Kidney epithelial cell (primary cell): ENCODE measurements around the gene CA10. TPM values are rescaled to one million over a fixed set of nuclear protein-coding genes. Genes with fewer than 3 reads are reported as not detected.

Source experiments
- DNase-seq: peaks from one replicate; pipeline ENCODE4 v3.0.0-alpha.2; 2010; ENCODE audit warnings: low read depth
- H3K27me3 ChIP-seq: 2 replicates; pipeline ENCODE4 v1.6.0; 2011; ENCODE audit warnings: low read length; ENCODE audit not compliant: control insufficient read depth, insufficient read depth
- H3K36me3 ChIP-seq: 2 replicates; pipeline ENCODE4 v1.5.1; 2011; ENCODE audit warnings: low read length; ENCODE audit not compliant: control insufficient read depth, insufficient read depth
- H3K4me3 ChIP-seq: 2 replicates; pipeline ENCODE4 v1.5.1; 2011; ENCODE audit warnings: low read depth, mild to moderate bottlenecking, control low read depth, low read length
- total RNA-seq: library from RNA; depleted of rRNA; stranded (reverse); fragments of >200 nt; gene quantifications from 2 replicates; pipeline ENCODE4 v1.2.3, GENCODE V29; 2015
- TF ChIP-seq, protein P1 (sequence below): IDR thresholded peaks from 2 replicates; pipeline ENCODE4 v1.5.1; 2011; ENCODE audit warnings: mild to moderate bottlenecking, moderate library complexity, low read length, control low read depth, inconsistent platforms; ENCODE audit not compliant: insufficient read depth, poor library complexity, severe bottlenecking

The CA10 gene
- total RNA-seq, 1 donor from 2014 or later: 0.13 TPM

DNA sequence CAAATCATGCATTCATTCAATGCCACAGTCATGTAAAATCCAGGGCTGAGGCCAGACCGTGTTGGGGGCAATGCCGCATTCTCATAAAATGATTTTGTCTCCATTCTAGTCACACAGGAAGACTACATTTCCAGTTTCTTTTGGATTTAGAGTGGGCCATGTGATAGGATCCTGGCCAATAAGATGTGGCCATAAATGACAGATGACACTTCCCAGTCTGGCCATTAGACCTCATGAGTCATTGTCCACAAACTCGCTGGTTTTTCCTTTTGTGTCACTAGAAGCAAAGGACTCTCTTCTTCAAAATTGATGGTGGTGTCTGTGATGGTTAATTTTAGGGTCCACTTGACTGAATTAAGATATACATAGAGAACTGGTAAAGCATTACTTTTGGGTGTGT, 545.8 kb downstream of the CA10 start:
- Histone ChIP-seq H3K4me3 (no peak overlapping the region), H3K27me3 (no peaks in the 10 kb centered on the region), H3K36me3 (no peaks in the 10 kb centered on the region)
- TF ChIP-seq, protein P1, sequence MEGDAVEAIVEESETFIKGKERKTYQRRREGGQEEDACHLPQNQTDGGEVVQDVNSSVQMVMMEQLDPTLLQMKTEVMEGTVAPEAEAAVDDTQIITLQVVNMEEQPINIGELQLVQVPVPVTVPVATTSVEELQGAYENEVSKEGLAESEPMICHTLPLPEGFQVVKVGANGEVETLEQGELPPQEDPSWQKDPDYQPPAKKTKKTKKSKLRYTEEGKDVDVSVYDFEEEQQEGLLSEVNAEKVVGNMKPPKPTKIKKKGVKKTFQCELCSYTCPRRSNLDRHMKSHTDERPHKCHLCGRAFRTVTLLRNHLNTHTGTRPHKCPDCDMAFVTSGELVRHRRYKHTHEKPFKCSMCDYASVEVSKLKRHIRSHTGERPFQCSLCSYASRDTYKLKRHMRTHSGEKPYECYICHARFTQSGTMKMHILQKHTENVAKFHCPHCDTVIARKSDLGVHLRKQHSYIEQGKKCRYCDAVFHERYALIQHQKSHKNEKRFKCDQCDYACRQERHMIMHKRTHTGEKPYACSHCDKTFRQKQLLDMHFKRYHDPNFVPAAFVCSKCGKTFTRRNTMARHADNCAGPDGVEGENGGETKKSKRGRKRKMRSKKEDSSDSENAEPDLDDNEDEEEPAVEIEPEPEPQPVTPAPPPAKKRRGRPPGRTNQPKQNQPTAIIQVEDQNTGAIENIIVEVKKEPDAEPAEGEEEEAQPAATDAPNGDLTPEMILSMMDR: no peak
- no peak for DNase-seq

DNA sequence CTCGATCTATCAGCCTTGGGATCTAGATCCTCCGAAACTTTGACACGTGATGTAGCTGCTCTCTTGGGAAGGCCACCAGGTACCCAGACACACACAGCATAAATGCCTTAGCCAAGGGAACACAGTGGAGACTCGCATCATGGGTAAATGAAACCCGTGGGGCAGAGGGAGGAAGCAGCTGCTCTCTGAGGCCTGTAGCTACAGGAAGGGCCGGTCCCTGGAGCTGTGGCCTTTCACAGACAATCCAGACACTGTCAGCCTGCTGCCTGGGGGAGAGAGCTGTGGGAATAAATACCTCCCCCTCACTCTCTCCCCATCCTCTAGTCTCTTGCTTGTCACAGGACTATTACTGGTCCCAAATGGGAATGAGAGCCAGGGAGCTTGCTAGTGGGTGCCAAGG, 546.9 kb downstream of the CA10 start:
- Histone ChIP-seq H3K4me3 (no peak overlapping the region), H3K27me3 (no peaks in the 10 kb centered on the region), H3K36me3 (no peaks in the 10 kb centered on the region)
- TF ChIP-seq, protein P1: no peak
- no peak for DNase-seq

DNA sequence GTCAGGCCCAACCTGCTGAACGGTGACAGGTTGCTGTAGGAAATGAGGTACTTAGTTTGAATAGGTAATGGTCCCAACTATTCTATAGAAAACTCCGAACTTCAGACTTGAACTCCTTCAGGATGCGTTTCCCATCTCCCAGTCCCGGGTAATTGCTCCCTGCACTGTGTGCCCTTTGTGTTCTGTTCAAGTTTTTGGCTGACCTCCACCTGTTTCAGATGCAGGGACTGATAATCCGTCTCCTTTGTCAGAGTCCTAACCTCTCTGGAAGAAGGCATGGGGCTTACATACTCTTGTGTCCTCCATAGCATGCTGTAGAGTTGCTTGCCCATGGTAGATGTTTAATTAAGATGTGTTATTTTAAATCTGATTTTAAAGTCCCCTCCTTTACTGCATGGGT, 547.7 kb downstream of the CA10 start:
- TF ChIP-seq, protein P1: no peak
- DNase-seq: no peak
- no peaks in the 10 kb centered on the region for H3K27me3 ChIP-seq
- no peak overlapping the region for H3K4me3 ChIP-seq
- no peaks in the 10 kb centered on the region for H3K36me3 ChIP-seq

DNA sequence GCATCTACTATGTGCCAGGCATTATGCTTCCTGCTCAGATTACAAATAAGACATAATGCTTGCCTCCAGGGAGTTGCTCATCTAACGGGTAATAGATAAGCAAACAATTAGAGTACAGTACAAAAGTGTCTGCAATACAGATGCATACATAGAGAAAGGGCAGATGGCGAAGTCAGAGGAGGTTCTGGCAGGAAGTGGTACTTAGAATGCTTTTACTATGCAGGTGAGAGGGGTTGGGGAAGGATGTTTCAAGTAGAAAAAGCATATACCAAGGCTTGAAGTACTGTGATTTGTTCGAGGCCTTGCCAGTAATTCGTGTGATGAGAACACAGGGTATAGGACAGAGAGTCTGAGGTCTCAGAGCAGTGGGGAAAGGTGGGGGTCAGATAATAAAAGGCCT, 548.4 kb downstream of the CA10 start:
- DNase-seq: no peak
- H3K27me3 ChIP-seq: no peaks in the 10 kb centered on the region
- H3K4me3 ChIP-seq: no peak overlapping the region
- TF ChIP-seq, protein P1: no peak
- no peaks in the 10 kb centered on the region for H3K36me3 ChIP-seq

DNA sequence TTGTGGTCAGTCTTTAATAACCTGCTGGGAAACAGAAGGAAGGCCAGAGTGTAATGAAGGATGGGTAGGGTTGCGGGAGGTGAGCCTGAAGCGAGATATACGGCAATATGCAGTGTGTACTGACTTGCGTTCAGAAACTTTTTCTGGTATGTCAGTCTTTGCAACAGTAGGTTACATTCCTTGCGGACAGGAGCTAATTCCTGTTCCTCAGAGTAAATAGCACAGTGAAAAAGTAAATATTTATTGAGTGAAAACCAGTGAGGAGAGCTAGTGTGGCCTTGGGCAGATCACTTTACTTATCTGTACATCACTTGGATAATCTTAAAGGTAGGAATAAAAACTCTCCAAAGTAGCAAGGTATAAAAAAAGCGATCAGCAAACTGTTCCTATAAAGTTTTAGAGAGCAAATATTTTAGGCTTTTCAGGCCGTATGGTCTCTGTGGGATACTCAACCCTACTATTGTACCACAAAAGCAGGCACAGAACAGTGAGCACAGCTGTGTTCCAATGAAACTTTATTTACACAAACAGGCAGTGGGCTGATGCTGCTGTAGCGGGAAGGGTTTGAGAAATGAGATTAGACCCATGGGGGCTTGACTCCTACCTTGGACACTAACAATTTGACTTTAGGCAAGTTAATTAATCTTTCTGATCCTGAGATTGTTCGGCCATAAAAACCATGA, 550.1 kb downstream of the CA10 start:
- DNase-seq: no peak
- no peaks in the 10 kb centered on the region for H3K27me3 ChIP-seq
- no peaks in the 10 kb centered on the region for H3K36me3 ChIP-seq
- no peak overlapping the region for H3K4me3 ChIP-seq
- TF ChIP-seq, protein P1: no peak

DNA sequence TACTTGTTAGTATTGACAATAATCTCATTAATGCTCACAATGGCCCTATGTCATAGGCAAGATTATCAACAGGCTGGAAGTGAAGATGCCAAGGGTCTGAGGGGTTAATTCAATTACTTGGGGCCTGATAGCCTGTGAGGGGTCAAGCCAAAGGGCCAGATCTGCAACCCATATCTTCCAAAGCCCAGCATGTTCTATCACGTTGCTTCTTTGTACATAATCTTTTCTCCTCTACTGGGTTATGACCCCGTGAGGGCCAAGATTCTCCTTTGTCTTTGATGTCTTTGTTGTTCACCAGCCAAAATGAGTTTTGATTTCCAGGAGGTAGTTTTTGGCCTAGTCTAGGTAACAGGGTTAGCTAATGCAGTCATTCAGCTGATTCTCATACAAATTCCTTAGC, 551.0 kb downstream of the CA10 start:
- no peaks in the 10 kb centered on the region for H3K36me3 ChIP-seq
- H3K27me3 ChIP-seq: no peaks in the 10 kb centered on the region
- H3K4me3 ChIP-seq: no peak overlapping the region
- TF ChIP-seq, protein P1: no peak
- no peak for DNase-seq
